Aorta (tissue), 5 donors: ENCODE results near the gene ABTB2. TPM values are rescaled to one million over a fixed set of nuclear protein-coding genes. Genes with fewer than 3 reads are reported as not detected.
A peak's percentile ranks its signal among the peaks of the same experiment; 100 is the strongest.

ENCODE experiments used
- ATAC-seq: fragments of 200-7000 bp; cut with Tn5 transposase; one replicate; pipeline ENCODE4 v1.9.1; 2022; ENCODE audit warnings: moderate library complexity; ENCODE audit not compliant: low FRiP score
- DNase-seq, 2 donors: peaks; one replicate each; pipeline ENCODE4 v3.0.0-alpha.2; 2020
- H3K27ac ChIP-seq, 2 donors: one replicate each; pipeline ENCODE4 v1.5.1; 2013; ENCODE audit warnings: low read length in 2 of 2, mild to moderate bottlenecking in 2 of 2, moderate library complexity in 2 of 2, control low read depth in 1 of 2, inconsistent platforms in 1 of 2, low read depth in 1 of 2
- H3K27me3 ChIP-seq, 2 donors: one replicate each; pipeline ENCODE4 v1.6.1; 2013; ENCODE audit warnings: control low read depth in 1 of 2, low read length in 1 of 2, mild to moderate bottlenecking in 1 of 2, moderate library complexity in 1 of 2; ENCODE audit not compliant: insufficient read depth in 2 of 2, control insufficient read depth in 1 of 2
- H3K36me3 ChIP-seq, 2 donors: one replicate each; pipeline ENCODE4 v1.6.1; 2013; ENCODE audit warnings: control low read depth in 1 of 2, low read length in 1 of 2, mild to moderate bottlenecking in 1 of 2; ENCODE audit not compliant: insufficient read depth in 2 of 2, control insufficient read depth in 1 of 2
- H3K4me1 ChIP-seq, 2 donors: one replicate each; pipeline ENCODE4 v1.6.1; 2013; ENCODE audit warnings: low read length in 2 of 2, control low read depth in 1 of 2, mild to moderate bottlenecking in 1 of 2, moderate library complexity in 1 of 2; ENCODE audit not compliant: insufficient read depth in 2 of 2, control insufficient read depth in 1 of 2
- H3K4me3 ChIP-seq, 2 donors: one replicate each; pipeline ENCODE4 v1.5.1; 2013; ENCODE audit warnings: low read length in 2 of 2, control low read depth in 1 of 2, mild to moderate bottlenecking in 1 of 2
- H3K9me3 ChIP-seq: one replicate; pipeline ENCODE4 v1.6.1; 2013; ENCODE audit warnings: mild to moderate bottlenecking, low read length; ENCODE audit not compliant: control insufficient read depth
- WGBS, 2 donors: extraction: QIAGEN DNeasy Blood & Tissue Kit; methylation state at CpG; one replicate each; pipeline ENCODE4 v1.1.7; 2013; 5-methylcytosine and 5-hydroxymethylcytosine counted together
- intact Hi-C, 2 donors: fragments of 100-400 bp; cut with DNase I; formaldehyde crosslinking; loops; one replicate each; pipeline versions ENCODE4 v1.14.2 to v1.15.0; 2022
- polyA plus RNA-seq, 2 donors: library from polyadenylated mRNA; stranded (reverse); fragments of 200-250 nt; gene quantifications; one replicate each; pipeline ENCODE4 v1.2.3, GENCODE V29; 2013
- total RNA-seq, 2 donors: library from RNA; stranded (reverse); fragmentation: NEBNext Ultra II Directional; extraction: Animal tissue kit (Norgen Biotek cat#: 25700); gene quantifications; one replicate each; pipeline ENCODE4 v1.2.1, GENCODE V29; 2021
- donor health status: healthy with polysubstance abuse.
- donor health status: Bipolar disorder and iron deficiency.
- donor health status: DM: no; HTN: no; CAD: no.
- donor health status: DM: no; HTN: no; CAD: no.
- donor health status: DM: yes; HTN: yes; CAD: no.

The ABTB2 gene
- total and polyA plus RNA-seq, 4 donors: 2.9 to 11.4 (median 6.9) TPM

- Histone ChIP-seq H3K27me3 (no peaks in the 10 kb centered on the region), H3K27ac (no peak overlapping the region), H3K4me3 (no peak overlapping the region), H3K9me3 (no peaks in the 10 kb centered on the region), H3K4me1 (peaks cover 0 to 6% of the 10 kb centered on the region in 2 donors), H3K36me3 (no peaks in the 10 kb centered on the region)
- 92 to 95% methylated on average over 8 of the region's 8 CpGs for WGBS, 2 donors
- no peak for DNase-seq
- intact Hi-C loops: no loop called here
- ATAC-seq: no peak
Observed at GRCh38 chr11:34240150-34240494, 117.7 kb downstream of the ABTB2 start.

DNA sequence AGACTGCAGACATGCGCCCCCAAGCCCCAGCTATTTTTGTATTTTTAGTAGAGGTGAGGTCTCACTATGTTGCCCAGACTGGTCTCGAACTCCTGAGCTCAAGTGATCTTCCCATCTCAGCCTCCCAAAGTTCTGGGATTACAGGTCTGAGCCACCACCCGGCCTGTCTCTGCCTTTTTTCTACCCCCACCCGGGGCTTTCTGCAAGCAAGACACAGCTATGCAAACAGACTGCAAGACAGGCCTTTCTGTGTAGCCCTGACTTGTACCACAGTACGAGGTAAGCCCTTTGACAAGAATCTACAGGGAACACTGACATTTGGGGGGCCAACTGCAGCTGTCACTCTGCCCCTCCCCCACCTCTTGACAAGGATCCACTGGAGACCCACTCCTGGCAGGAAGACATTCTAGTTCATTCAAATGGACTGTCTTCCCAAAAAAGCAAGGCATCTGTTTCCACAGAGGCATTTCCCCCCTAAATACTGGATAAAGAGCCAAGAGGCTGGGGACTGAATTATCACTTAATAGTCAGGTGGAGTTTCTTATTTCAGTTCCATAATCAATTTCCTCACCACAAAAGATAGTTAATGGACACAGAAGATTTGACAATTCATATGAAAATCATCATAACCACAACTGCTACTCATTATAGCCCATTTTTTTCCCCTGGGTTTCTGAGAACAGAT, 118.2 kb downstream of the ABTB2 start:
- Histone ChIP-seq H3K9me3 (no peaks in the 10 kb centered on the region), H3K27ac (no peak overlapping the region), H3K27me3 (no peaks in the 10 kb centered on the region), H3K36me3 (no peaks in the 10 kb centered on the region), H3K4me1 (peaks cover 0 to 6% of the 10 kb centered on the region in 2 donors), H3K4me3 (no peak overlapping the region)
- DNase-seq (no peak), ATAC-seq (no peak)
- intact Hi-C loops: no loop called here
- WGBS, 2 donors: 93 to 95% methylated on average over 5 of the region's 5 CpGs

DNA sequence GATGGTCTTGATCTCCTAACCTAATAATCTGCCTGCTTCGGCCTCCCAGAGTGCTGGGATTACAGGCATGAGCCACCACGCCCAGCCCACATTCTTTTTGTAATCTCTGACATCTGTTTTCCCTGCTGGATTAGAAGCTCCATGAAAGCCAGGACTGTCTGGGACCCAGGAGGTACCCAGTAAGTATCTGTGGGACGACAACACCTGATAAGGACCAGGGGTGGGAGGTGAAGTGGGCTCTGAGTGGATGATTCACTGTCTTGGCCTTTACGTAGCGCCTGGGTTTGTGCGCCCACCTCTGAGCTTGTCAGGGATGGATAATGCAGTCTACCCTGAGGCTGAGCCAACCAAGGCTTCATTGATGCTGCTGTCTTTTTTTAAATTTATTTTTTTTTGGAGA, 118.8 kb downstream of the ABTB2 start:
- 80 to 85% methylated on average over 6 of the region's 6 CpGs for WGBS, 2 donors
- Histone ChIP-seq H3K27ac (no peak overlapping the region), H3K4me1 (peaks cover 0 to 7% of the 10 kb centered on the region in 2 donors), H3K27me3 (no peaks in the 10 kb centered on the region), H3K9me3 (no peaks in the 10 kb centered on the region), H3K36me3 (no peaks in the 10 kb centered on the region), H3K4me3 (no peak overlapping the region)
- intact Hi-C loops: no loop called here
- no peak for DNase-seq
- no peak for ATAC-seq

DNA sequence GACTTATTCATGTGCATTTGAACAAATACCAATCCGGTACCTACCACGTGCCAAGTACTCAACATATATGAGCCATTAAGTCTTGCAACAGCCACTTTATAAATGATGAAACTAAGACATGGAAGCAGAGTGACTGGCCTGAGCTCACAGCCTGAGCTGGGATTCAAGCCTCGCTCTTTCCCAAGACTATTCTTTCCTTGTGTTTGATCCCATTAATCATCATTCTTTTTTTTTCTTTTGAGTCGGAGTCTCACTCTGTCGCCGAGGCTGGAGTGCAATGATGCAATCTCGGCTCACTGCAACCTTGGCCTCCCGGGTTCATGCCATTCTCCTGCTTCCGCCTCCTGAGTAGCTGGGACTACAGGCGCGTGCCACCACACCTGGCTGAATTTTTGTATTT, 119.3 kb downstream of the ABTB2 start:
- intact Hi-C loops: no loop called here
- no peaks in the 10 kb centered on the region for H3K9me3 ChIP-seq
- WGBS, 2 donors: 86 to 95% methylated on average over 10 to 11 of the region's 11 CpGs
- H3K27ac ChIP-seq: no peak overlapping the region
- H3K4me3 ChIP-seq: no peak overlapping the region
- ATAC-seq (no peak), DNase-seq (no peak)
- H3K36me3 ChIP-seq: no peaks in the 10 kb centered on the region
- peaks cover 0 to 4% of the 10 kb centered on the region in 2 donors for H3K4me1 ChIP-seq
- H3K27me3 ChIP-seq: no peaks in the 10 kb centered on the region

DNA sequence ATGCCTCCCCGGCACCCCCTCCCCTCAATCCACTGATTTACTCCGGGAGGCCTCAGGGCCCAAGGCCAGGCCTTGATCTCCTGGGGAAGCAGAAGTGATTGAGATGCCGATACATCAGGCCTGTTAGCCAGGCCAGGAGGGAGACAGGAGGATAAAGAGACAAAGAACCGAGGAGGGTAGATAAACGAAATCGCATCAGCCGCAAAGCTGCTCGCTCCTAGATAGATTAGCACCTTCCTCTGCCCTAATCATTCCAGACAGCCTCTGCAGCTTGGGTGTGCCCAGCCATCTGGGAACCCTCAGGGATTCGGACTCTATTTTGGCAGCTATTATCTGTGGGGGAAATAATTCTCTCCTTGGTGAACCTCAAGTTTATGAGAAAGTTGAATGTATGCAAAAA, 121.2 kb downstream of the ABTB2 start:
- intact Hi-C loops: no loop called here
- ATAC-seq (no peak), DNase-seq (no peak)
- Histone ChIP-seq H3K36me3 (no peaks in the 10 kb centered on the region), H3K9me3 (no peaks in the 10 kb centered on the region), H3K4me1 (peaks cover 0 to 4% of the 10 kb centered on the region in 2 donors), H3K4me3 (no peak overlapping the region), H3K27me3 (no peaks in the 10 kb centered on the region), H3K27ac (no peak overlapping the region)
- 89 to 91% methylated on average over 9 of the region's 9 CpGs for WGBS, 2 donors

- Histone ChIP-seq H3K36me3 (no peaks in the 10 kb centered on the region), H3K27ac (no peak overlapping the region), H3K4me3 (no peak overlapping the region), H3K9me3 (no peaks in the 10 kb centered on the region), H3K4me1 (peaks cover 0 to 4% of the 10 kb centered on the region in 2 donors), H3K27me3 (no peaks in the 10 kb centered on the region)
- ATAC-seq (no peak), DNase-seq (no peak)
- WGBS, 2 donors: 92 to 93% methylated on average over 7 of the region's 7 CpGs
- intact Hi-C loops: no loop called here
Observed at GRCh38 chr11:34235591-34236071, 122.2 kb downstream of the ABTB2 start.

GRCh38 chr11:34235189-34235588, 122.6 kb downstream of the ABTB2 start:
- DNase-seq: no peak
- no peaks in the 10 kb centered on the region for H3K27me3 ChIP-seq
- H3K4me1 ChIP-seq: peaks cover 0 to 4% of the 10 kb centered on the region in 2 donors
- no peaks in the 10 kb centered on the region for H3K9me3 ChIP-seq
- H3K27ac ChIP-seq: no peak overlapping the region
- H3K4me3 ChIP-seq: no peak overlapping the region
- intact Hi-C loops: no loop called here
- no peak for ATAC-seq
- H3K36me3 ChIP-seq: no peaks in the 10 kb centered on the region
- WGBS, 2 donors: 84 to 89% methylated on average over 4 of the region's 4 CpGs

DNA sequence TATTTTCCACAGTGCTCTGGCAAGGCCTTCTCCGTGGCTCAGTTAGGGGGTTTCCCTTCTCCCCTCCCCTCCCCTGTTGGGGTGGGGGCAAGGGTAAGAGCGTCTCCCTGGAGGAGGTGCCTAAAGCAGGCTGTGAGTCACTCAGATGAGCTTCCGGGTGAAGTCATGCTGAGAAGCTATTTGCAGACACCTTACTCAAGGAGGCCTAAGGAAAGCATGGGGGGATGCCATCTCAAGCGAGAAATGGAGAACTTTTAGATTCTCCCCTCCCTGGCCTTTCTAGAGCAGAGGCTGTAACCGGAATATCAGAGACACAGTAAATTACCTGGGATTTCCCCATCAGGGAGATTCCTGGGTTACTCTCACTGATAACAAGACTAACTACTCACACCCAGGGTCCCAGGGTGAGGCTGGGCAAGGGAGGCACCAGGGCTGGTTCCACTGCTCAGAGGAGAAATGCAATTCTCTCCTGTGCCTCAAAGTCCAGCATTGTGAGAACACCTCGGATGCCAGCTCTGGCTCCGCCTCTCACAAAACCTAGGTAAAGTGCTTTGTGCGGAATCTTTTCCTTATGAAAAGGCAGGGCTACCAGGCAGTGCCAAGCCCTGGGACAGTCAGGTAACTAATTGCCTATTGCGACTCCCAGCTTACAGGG, 123.6 kb downstream of the ABTB2 start:
- intact Hi-C loops: no loop called here
- Histone ChIP-seq H3K4me1 (peaks cover 0 to 4% of the 10 kb centered on the region in 2 donors), H3K27ac (no peak overlapping the region), H3K9me3 (no peaks in the 10 kb centered on the region), H3K27me3 (no peaks in the 10 kb centered on the region), H3K36me3 (no peaks in the 10 kb centered on the region), H3K4me3 (no peak overlapping the region)
- WGBS, 2 donors: 58 to 60% methylated on average over 9 of the region's 9 CpGs
- no peak for DNase-seq
- peak; percentile 52 for ATAC-seq

DNA sequence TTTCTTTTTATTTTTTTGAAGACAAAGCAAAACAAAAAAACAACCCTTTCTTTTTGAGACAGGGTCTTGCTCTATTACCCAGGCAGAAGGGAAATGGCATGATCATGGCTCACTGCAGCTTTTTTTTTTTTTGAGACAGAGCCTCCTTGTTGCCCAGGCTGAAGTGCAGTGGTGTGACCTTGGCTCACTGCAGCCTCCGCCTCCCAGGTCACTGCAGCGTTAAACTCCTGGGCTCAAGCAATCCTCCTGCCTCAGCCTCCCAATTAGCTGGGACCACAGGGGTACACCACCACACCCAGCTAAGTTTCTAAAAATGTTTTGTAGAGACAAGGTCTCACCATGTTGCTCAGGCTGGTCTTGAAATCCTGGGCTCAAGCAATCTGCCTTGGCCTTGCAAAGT, 124.6 kb downstream of the ABTB2 start:
- no peaks in the 10 kb centered on the region for H3K36me3 ChIP-seq
- H3K27me3 ChIP-seq: no peaks in the 10 kb centered on the region
- no peak for ATAC-seq
- H3K4me3 ChIP-seq: no peak overlapping the region
- intact Hi-C loops: no loop called here
- no peak overlapping the region for H3K27ac ChIP-seq
- 94 to 98% methylated on average over 2 of the region's 2 CpGs for WGBS, 2 donors
- H3K4me1 ChIP-seq: peaks cover 0 to 4% of the 10 kb centered on the region in 2 donors
- no peaks in the 10 kb centered on the region for H3K9me3 ChIP-seq
- no peak for DNase-seq
